ENCODE results near the gene MYO5A.

Gene MYO5A

GRCh38 chr15:52340093-52340492 is 188.6 kb downstream of the MYO5A start:
- POLR2A ChIA-PET, result no interaction called here
- Histone ChIP-seq H3K27ac (ENCODE audit: extremely low read depth, low read depth, low read length) (no peak overlapping the region), H3K4me3 (ENCODE audit: low read depth, low read length) (no peak overlapping the region), H3K36me3 (ENCODE audit: control insufficient read depth in 2 of 2, insufficient read depth in 1 of 2, low read length in 2 of 2) (no peaks in the 10 kb centered on the region), H3K9me3 (ENCODE audit: control insufficient read depth, insufficient read depth, low read depth, low read length) (no peaks in the 10 kb centered on the region), H3K4me1 (ENCODE audit: control insufficient read depth, insufficient read depth, low read length) (no peaks in the 10 kb centered on the region)
- no peak for TF ChIP-seq REST (tag by site-specific recombination; IDR thresholded peaks at IDR 0.05)
- no peak for TF ChIP-seq ZNF555 (tag by site-specific recombination; conservative IDR thresholded peaks at IDR 0.05)
- TF ChIP-seq, protein P1, sequence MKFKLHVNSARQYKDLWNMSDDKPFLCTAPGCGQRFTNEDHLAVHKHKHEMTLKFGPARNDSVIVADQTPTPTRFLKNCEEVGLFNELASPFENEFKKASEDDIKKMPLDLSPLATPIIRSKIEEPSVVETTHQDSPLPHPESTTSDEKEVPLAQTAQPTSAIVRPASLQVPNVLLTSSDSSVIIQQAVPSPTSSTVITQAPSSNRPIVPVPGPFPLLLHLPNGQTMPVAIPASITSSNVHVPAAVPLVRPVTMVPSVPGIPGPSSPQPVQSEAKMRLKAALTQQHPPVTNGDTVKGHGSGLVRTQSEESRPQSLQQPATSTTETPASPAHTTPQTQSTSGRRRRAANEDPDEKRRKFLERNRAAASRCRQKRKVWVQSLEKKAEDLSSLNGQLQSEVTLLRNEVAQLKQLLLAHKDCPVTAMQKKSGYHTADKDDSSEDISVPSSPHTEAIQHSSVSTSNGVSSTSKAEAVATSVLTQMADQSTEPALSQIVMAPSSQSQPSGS (tag by site-specific recombination; IDR thresholded peaks at IDR 0.05; ENCODE audit: low read depth), result no peak
- no peak for TF ChIP-seq ZNF707 (tag by site-specific recombination; IDR thresholded peaks at IDR 0.05)
- no peak for TF ChIP-seq ZNF426 (tag by site-specific recombination; IDR thresholded peaks at IDR 0.05)
- no peak for TF ChIP-seq ZNF776 (tag by site-specific recombination; IDR thresholded peaks at IDR 0.05; ENCODE audit: borderline replicate concordance)
- no peak for TF ChIP-seq ZSCAN5A (tag by site-specific recombination; IDR thresholded peaks at IDR 0.05)
- no peak for TF ChIP-seq YY2 (tag by site-specific recombination; IDR thresholded peaks at IDR 0.05)
- TF ChIP-seq, protein P2, sequence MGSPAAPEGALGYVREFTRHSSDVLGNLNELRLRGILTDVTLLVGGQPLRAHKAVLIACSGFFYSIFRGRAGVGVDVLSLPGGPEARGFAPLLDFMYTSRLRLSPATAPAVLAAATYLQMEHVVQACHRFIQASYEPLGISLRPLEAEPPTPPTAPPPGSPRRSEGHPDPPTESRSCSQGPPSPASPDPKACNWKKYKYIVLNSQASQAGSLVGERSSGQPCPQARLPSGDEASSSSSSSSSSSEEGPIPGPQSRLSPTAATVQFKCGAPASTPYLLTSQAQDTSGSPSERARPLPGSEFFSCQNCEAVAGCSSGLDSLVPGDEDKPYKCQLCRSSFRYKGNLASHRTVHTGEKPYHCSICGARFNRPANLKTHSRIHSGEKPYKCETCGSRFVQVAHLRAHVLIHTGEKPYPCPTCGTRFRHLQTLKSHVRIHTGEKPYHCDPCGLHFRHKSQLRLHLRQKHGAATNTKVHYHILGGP (tag by site-specific recombination; IDR thresholded peaks at IDR 0.05), result no peak
- CTCF ChIA-PET, result interaction anchor here (0.6 kb wide), 1 partner anchor 332 kb away, joined by 4 read pairs; no protein-coding TSS in a partner anchor

DNA sequence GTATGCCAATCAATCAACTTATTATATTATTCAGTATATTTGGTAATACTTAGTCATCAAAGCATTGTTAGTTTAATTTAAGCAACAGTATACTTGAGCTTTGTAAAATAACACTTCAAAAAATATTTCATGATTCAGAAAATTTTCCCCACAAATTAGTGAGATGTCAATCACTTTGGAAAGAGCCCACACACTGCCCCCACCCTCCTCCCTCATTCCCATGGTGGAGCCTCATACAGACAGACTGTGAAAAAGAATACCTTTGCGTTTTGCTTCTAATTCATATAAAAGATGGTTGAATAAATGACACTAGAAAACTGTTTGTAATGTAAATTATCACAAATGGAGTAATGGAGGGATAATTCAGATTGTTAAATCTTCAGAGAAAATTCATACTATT is 189.8 kb downstream of the MYO5A start:
- Histone ChIP-seq H3K9me3 (ENCODE audit: control insufficient read depth, insufficient read depth, low read depth, low read length) (no peaks in the 10 kb centered on the region), H3K27ac (ENCODE audit: extremely low read depth, low read depth, low read length) (no peak overlapping the region), H3K36me3 (ENCODE audit: control insufficient read depth in 2 of 2, insufficient read depth in 1 of 2, low read length in 2 of 2) (peaks cover 0 to 5% of the 10 kb centered on the region in 2 experiments; a peak in 1 of 3 replicates), H3K4me1 (ENCODE audit: control insufficient read depth, insufficient read depth, low read length) (no peaks in the 10 kb centered on the region), H3K4me3 (ENCODE audit: low read depth, low read length) (no peak overlapping the region)
- no peak for TF ChIP-seq ZNF223 (tag by site-specific recombination; IDR thresholded peaks at IDR 0.05)
- no peak for TF ChIP-seq ZNF366 (tag by site-specific recombination; conservative IDR thresholded peaks at IDR 0.05)
- TF ChIP-seq HOXC10 (CRISPR knock-in tag; IDR thresholded peaks at IDR 0.05), result no peak
- no peak for TF ChIP-seq ZNF561 (tag by site-specific recombination; IDR thresholded peaks at IDR 0.05; ENCODE audit: borderline replicate concordance)
- TF ChIP-seq, protein P3, sequence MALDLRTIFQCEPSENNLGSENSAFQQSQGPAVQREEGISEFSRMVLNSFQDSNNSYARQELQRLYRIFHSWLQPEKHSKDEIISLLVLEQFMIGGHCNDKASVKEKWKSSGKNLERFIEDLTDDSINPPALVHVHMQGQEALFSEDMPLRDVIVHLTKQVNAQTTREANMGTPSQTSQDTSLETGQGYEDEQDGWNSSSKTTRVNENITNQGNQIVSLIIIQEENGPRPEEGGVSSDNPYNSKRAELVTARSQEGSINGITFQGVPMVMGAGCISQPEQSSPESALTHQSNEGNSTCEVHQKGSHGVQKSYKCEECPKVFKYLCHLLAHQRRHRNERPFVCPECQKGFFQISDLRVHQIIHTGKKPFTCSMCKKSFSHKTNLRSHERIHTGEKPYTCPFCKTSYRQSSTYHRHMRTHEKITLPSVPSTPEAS (tag by site-specific recombination; IDR thresholded peaks at IDR 0.05), result no peak
- no peak for TF ChIP-seq SP7 (tag by site-specific recombination; IDR thresholded peaks at IDR 0.05)
- TF ChIP-seq ZNF704 (tag by site-specific recombination; IDR thresholded peaks at IDR 0.05), result no peak
- TF ChIP-seq TCF7L2 (IDR thresholded peaks at IDR 0.05; ENCODE audit: borderline replicate concordance, low read depth, low read length), result no peak
- no peak for TF ChIP-seq ZNF324 (tag by site-specific recombination; IDR thresholded peaks at IDR 0.05)
- TF ChIP-seq ZNF140 (tag by site-specific recombination; IDR thresholded peaks at IDR 0.05), result no peak
- TF ChIP-seq KLF7 (tag by site-specific recombination; IDR thresholded peaks at IDR 0.05; ENCODE audit: borderline replicate concordance), result no peak
- TF ChIP-seq ZNF214 (tag by site-specific recombination; IDR thresholded peaks at IDR 0.05; ENCODE audit: borderline replicate concordance), result no peak
- TF ChIP-seq ZNF37A (tag by site-specific recombination; IDR thresholded peaks at IDR 0.05), result no peak
- ChIA-PET CTCF (interaction anchor here (0.8 kb wide), 1 partner anchor 539 kb away, joined by 3 read pairs; no protein-coding TSS in a partner anchor), POLR2A (no interaction called here)

All from HEK293 (cell line).